ELF-1 (cell line): ENCODE measurements around the gene ZNF286A.
"Not testable (repeated sequence)": the region's sequence is repeated elsewhere in the genome, so short reads cannot be mapped to it uniquely, and the experiment has no call there.

Experiments used
- DNase-seq: peaks from one replicate; pipeline ENCODE4 v3.0.0-alpha.2; 2016; ENCODE audit warnings: low read depth, low spot score

Gene ZNF286A

GRCh38 chr17:15699937-15700336 is 385 bp downstream of the ZNF286A start:
- DNase-seq, result not testable (repeated sequence)

- not testable (repeated sequence) for DNase-seq
These were observed 4.7 kb downstream of the ZNF286A start for GRCh38 chr17:15704239-15704638.

- DNase-seq, result not testable (repeated sequence)
These were observed 5.3 kb downstream of the ZNF286A start for GRCh38 chr17:15704813-15705212.

- DNase-seq, result not testable (repeated sequence)
These were observed 9.3 kb downstream of the ZNF286A start for GRCh38 chr17:15708879-15709278.

- DNase-seq, result not testable (repeated sequence)
These were observed 17.3 kb downstream of the ZNF286A start for GRCh38 chr17:15716601-15717563.

- DNase-seq, result not testable (repeated sequence)
These were observed 31.0 kb downstream of the ZNF286A start for GRCh38 chr17:15730535-15730934.

- DNase-seq, result not testable (repeated sequence)
These were observed 32.3 kb downstream of the ZNF286A start, which contains the start of gene TBC1D26 for GRCh38 chr17:15731900-15732299. TBC1D26 (plus strand) TSS chr17:15732283; CDS start chr17:15735349, 3,066 bp downstream.

- DNase-seq, result not testable (repeated sequence)
These were observed 33.7 kb downstream of the ZNF286A start for GRCh38 chr17:15733174-15733789.

- not testable (repeated sequence) for DNase-seq
These were observed 37.0 kb downstream of the ZNF286A start for GRCh38 chr17:15736578-15736977.

GRCh38 chr17:15738066-15738465 is 38.5 kb downstream of the ZNF286A start:
- DNase-seq, result no peak

- not testable (repeated sequence) for DNase-seq
These were observed 39.7 kb downstream of the ZNF286A start for GRCh38 chr17:15739259-15739658.

GRCh38 chr17:15740041-15740440 is 40.5 kb downstream of the ZNF286A start:
- not testable (repeated sequence) for DNase-seq

- DNase-seq, result no peak
These were observed 41.1 kb downstream of the ZNF286A start for GRCh38 chr17:15740570-15741120.

GRCh38 chr17:15741624-15742023 is 42.1 kb downstream of the ZNF286A start:
- no peak for DNase-seq

- no peak for DNase-seq
These were observed 42.7 kb downstream of the ZNF286A start for GRCh38 chr17:15742051-15742795.

GRCh38 chr17:15742921-15743320 is 43.4 kb downstream of the ZNF286A start:
- DNase-seq, result no peak

GRCh38 chr17:15744074-15744676 is 44.6 kb downstream of the ZNF286A start:
- DNase-seq, result no peak

GRCh38 chr17:15744885-15745284 is 45.3 kb downstream of the ZNF286A start:
- peak; percentile 29 for DNase-seq

GRCh38 chr17:15749403-15749802 is 49.9 kb downstream of the ZNF286A start:
- DNase-seq, result not testable (repeated sequence)

GRCh38 chr17:15768865-15769533 is 69.4 kb downstream of the ZNF286A start:
- DNase-seq, result not testable (repeated sequence)
